Suppressor macrophage (primary cell): ENCODE data around the gene IL17C.
"Not testable (repeated sequence)": the region's sequence is repeated elsewhere in the genome, so short reads cannot be mapped to it uniquely, and the experiment has no call there.

Experiments used
- DNase-seq, 4 experiments: peaks; one replicate each; pipeline ENCODE4 v3.0.0-alpha.2; 2020 to 2022
- total RNA-seq, 17 experiments: gene quantifications; one replicate each; lab custom pipeline; 2026; ENCODE audit warnings: mixed read lengths in 6 of 17, inconsistent platforms in 3 of 17; lab: John Stamatoyannopoulos, UW

IL17C gene, protein sequence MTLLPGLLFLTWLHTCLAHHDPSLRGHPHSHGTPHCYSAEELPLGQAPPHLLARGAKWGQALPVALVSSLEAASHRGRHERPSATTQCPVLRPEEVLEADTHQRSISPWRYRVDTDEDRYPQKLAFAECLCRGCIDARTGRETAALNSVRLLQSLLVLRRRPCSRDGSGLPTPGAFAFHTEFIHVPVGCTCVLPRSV
- total RNA-seq: 0 to 0.88 (median 0.04) reads per million in 17 experiments

DNA sequence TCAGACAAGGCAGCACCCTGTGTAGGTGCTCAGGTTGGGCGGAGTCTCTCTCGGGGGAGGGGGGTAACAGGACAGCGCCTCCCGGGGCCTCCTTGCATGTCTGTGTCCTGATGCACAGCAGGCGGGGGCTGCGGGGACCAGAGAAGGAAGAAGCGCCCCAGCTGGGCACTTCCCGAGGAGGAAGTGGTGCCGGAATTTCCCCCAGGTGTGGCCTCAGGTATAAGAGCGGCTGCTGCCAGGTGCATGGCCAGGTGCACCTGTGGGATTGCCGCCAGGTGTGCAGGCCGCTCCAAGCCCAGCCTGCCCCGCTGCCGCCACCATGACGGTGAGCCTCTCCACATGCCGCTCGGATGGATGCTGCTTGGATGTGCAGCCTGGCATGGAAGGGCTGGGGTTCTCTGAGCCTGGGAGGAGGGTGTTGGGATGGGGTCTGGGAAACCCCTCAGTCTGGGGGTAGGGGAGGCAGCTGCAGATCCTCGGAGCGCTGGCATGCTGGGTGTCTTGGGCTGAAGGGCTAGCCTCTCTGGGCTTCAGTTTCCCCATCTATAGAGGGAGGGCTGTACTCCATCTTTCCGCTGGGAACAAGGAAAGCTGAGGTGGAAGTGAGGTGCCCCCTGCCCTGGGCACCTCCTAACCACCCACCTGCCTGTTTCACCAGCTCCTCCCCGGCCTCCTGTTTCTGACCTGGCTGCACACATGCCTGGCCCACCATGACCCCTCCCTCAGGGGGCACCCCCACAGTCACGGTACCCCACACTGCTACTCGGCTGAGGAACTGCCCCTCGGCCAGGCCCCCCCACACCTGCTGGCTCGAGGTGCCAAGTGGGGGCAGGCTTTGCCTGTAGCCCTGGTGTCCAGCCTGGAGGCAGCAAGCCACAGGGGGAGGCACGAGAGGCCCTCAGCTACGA, at the start of gene IL17C:
TSS of gene IL17C (plus strand) at position 250 of the 908 bp plus-strand sequence. CDS start at position 320, 70 bp downstream.
- no peak for DNase-seq

DNA sequence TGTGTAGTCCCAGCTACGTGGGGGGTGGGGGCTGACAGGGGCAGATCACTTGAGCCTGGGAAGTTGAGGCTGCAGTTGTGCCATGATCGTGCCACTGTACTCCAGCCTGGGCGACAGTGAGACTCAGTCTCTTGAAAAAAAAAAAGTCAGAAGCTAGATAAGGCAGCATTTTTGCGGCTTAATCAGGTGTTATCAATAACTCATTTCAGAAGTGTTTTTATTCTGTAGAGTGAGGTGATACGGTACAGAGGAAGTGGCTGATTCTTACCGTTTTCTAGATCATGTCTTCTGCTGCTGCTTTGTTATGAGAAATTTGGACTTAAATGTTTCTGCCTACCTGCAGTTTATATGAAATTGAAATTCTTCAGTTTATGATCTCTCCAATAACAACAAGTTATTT, 49.6 kb upstream of the IL17C start:
- DNase-seq: no peak

- no peak for DNase-seq
Observed at GRCh38 chr16:88589441-88589840, 48.9 kb upstream of the IL17C start.

DNA sequence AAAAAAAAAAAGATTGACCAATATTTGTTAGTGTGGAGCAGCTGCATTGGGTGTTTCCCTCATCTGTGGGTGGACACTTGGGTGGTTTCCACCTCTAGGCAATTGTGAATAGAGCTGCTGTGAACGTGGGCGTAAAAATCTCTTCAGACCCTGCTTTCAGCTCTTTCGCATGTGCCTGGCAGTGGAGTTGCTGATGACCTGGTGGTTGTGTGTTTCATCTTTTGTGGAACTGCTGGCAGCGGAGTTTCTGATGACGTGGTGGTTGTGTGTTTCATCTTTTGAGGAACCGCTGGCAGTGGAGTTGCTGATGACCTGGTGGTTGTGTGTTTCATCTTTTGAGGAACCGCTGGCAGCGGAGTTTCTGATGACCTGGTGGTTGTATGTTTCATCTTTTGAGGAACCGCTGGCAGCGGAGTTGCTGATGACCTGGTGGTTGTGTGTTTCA, 46.8 kb upstream of the IL17C start:
- DNase-seq: peak; percentile 94 to 97 (median 96)

DNA sequence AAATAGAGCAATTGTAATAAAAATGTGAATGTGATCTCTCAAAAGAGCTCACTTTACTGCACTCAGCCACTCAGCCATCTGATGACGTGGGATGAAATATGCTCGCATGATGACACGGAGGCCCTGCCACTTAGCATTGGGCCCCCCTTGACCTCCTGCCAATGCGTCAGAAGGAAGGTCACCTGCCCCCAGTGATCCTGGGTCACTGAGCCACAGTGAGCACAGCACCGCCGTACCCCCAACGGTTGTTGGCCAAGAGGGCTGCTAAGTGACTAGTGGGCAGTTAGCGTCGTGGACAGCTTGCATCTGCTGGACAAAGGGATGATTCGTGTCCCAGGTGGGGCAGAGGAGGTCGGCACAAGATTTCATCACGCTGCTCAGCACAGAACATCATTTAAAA, 45.3 kb upstream of the IL17C start:
- DNase-seq: no peak

- DNase-seq: no peak
Observed at GRCh38 chr16:88593489-88593888, 44.9 kb upstream of the IL17C start.

- no peak for DNase-seq
Observed at GRCh38 chr16:88593910-88594309, 44.5 kb upstream of the IL17C start.

DNA sequence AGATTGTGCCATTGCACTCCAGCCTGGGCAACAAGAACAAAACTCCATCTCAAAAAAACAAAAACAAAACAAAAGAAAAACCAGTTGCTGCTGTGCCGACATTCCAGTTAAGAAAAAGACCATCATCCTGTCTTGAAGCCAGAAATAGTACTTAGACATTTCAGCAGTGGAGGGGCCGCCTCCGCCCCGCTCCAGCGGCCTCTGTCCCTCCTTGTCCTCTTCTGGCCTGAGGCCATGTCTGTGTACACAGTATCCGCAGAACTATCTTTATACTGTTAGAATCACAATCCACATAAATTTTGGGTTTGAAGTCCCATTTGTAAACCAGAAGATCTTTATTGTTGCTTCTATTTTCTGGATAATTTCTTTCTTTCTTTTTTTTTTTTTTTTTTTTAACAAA, 43.3 kb upstream of the IL17C start:
- DNase-seq: no peak

DNA sequence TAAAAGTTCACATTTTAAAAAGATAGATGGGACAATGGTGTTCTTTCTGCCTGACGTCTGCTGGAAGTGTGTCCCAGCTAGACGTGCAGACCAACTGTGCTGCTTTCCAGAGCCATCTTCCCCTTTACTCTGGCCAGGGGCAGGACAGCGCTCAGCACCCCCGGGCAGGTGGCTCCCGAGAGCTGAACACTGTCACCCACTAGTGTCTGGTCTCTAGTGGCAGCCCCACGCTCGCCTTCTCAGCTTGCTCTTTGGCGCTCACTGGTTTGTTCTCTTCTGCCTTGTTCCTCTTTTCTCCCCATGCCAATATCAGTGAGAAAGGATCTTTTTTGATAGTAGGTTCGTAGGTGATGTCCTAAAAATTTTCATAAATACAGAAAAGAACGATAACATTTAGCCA, 42.5 kb upstream of the IL17C start:
- no peak for DNase-seq

DNA sequence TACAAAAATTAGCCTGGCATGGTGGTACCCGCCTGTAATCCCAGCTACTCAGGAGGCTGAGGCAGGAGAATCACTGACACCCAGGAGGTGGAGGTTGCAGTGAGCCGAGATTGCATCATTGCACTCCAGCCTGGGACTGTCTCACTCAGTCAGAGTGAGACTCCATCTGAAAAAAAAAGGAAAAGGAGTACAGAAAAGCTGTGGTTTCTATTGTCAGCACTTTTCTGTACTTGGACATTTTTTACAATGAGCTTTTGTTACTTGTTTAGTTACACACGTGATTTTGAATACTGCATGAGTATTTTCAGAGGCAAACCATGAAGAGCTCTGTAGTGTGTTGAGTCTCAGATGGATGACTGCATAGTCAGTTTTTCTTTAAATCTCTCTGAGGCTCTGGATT, 41.9 kb upstream of the IL17C start:
- DNase-seq: peak; percentile 41 to 78 (median 57)

DNA sequence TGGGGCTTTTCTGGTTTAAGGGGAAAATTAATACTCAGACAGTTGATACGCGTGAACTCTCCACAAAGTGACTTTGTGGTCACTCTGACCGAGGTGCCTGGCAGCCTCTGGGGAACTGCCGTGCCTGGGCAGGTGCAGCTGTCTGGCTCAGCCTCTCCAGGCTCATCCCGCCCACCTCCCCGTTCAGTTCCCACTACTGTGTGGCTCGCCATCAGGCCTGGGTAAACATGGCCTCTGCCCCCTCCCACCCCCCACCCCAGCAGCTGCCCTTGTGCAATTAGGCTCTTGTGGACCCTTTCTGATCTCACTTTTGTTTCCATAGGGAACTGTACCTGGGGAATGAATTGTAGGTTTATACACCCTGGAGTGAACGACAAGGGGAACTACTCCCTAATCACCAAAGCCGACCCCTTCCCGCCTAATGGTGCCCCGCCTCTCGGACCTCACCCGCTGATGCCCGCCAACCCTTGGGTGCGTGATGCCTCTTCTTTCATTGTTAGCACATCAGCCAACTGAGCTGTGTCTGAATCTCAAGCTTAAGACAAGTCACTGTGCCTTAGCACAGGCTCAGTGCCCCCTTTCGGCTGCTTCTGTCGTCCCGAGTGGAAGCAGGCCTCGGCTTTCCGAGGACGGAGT, 40.4 kb upstream of the IL17C start:
- no peak for DNase-seq

GRCh38 chr16:88599092-88599733, 39.2 kb upstream of the IL17C start:
- peak; percentile 92 to 96 (median 93) for DNase-seq

- peak in 2 of 4 experiments; percentile 24 to 28 for DNase-seq
Observed at GRCh38 chr16:88599825-88600538, 38.4 kb upstream of the IL17C start.

GRCh38 chr16:88600539-88600896, 37.9 kb upstream of the IL17C start:
- DNase-seq: no peak

GRCh38 chr16:88601313-88602036, 36.9 kb upstream of the IL17C start:
- DNase-seq: no peak

DNA sequence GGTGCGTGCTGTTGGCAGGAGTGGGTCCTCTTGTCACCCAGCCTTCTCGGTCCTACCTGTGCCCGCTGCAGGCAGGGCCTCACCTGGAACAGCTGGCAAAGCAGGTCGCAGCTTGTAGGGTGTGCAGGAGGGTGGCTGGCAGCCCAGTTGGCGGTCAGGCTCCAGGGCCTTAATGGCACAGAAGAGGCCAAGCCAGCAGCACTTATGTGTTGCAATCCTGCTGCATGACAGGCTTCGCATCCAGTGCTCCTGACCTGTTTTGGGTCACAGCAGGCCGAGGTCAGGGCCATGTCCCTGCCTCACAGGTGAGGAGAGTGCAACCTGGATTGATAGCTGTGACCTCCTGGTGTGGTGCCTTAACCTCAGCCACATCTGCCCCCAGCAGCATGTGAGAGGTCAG, 36.3 kb upstream of the IL17C start:
- no peak for DNase-seq

- no peak for DNase-seq
Observed at GRCh38 chr16:88605186-88606147, 32.9 kb upstream of the IL17C start.

GRCh38 chr16:88606148-88606757, 32.1 kb upstream of the IL17C start:
- no peak for DNase-seq

DNA sequence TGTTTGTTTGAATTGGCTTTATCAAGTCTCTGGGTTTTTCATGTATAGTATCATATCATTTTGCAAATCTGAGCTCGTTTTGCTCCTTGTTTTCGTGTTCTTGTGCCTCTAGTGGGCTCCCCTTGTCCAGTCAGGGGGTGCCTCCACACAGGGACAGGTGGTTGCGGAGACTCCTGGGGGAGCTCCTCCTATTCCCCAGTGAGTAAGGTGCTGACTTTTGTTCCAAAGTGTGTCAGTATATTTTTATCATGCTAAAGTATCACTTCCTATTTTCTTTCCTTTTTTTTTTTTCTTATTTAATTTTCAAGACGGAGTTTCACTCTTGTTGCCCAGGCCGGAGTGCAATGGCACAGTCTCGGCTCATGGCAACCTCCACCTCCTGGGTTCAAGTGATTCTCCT, 30.3 kb upstream of the IL17C start:
- peak in 1 of 4 experiments; percentile 18 for DNase-seq

- not testable (repeated sequence) for DNase-seq
Observed at GRCh38 chr16:88609426-88609825, 28.9 kb upstream of the IL17C start.
